HG02938 (cell line): ENCODE measurements around the gene MARCKS.
"Not testable (repeated sequence)": the region's sequence is repeated elsewhere in the genome, so short reads cannot be mapped to it uniquely, and the experiment has no call there.

Experiments used
- ATAC-seq: cut with Tn5 transposase; IDR thresholded peaks from one replicate; pipeline ENCODE4 v1.9.1; 2021; ENCODE audit warnings: mild to moderate bottlenecking, moderate library complexity; ENCODE audit not compliant: unreplicated experiment

MARCKS gene

DNA sequence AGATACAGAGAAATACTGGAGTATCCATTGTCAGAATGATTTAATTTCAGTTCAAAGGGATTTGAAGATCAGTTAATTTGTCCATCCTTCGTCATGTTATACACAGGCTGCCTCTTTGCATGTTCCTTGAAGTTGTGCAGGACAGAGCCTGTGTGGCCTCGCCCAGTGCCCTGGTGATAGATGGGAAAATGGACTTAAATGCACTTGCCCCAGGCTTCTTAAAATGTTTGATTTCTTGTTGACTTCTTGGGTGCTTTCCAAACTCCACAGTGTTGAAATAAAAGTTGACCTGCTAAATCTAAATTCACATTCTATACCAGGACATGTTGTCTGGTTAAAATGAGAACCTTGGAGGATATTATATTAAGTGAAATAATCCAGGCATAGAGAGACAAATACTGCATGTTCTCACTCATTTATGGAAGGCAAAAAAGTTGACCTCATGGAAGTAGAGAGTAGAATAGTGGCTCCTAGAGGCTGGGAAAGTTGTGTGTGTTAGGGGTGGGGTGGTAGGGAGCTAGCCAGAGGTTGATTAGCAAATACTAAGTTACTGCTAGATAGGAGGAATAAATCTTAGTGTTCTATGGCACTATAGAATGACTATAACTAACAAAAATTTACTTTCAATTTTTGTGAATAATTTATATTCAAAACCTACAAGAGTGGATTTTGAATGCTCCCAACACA, 25.3 kb downstream of the MARCKS start:
- no peak for ATAC-seq

DNA sequence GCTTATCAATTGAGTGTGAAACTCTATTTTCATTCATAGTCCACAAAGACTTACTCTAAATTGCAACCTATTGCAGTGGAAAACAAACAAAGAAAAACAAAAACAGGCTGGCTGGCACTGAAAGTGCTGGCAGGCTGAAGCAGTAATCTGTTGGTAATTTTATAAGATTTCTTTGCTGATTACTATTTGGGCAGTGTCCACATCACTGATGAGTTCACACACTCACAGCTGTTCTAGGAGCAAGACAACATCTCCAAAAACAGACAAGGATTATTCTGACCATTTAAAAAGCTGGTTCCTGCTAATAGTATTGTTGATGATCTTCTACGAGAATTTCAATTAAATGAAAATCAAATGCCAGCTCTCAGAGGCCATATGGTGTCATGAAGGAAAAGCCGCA, 26.9 kb downstream of the MARCKS start:
- ATAC-seq = no peak

DNA sequence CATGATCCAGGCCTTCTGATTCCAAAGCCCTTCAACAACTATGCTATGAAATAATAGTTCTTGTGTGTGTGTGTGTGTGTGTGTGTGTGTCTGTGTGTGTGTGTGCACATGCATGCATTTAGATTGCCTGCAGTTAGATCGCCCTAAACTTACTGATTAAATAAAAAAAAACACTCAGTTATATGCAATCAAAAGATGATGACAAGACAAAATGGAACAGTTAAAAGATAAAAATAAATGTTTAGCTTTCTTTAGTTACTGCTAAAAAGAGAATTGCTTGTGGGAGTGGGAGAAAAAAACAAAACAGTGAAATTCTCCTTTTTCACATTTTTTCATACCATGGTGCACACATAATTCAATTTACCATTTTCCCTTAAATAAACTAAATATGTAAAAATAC, 29.4 kb downstream of the MARCKS start:
- ATAC-seq = no peak

DNA sequence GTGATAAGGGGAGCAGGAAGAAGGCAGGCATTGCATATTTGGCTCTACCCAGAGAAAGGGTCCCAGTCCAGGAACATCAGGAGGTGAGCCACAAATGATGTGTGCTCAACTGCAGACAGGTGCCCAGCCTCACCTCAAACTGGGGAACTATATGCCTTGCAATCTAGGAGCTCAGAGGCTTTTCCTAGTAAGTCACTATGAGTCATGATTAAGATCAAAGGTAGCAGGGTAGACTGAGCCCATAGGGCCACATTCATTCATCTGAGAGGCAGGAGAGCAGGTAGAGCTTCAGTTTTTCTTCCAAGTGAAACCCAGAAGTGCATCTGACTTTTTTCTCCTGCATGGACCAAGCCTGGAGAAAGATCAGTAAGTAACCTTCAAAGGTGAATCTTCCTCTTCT, 31.3 kb downstream of the MARCKS start:
- no peak for ATAC-seq

DNA sequence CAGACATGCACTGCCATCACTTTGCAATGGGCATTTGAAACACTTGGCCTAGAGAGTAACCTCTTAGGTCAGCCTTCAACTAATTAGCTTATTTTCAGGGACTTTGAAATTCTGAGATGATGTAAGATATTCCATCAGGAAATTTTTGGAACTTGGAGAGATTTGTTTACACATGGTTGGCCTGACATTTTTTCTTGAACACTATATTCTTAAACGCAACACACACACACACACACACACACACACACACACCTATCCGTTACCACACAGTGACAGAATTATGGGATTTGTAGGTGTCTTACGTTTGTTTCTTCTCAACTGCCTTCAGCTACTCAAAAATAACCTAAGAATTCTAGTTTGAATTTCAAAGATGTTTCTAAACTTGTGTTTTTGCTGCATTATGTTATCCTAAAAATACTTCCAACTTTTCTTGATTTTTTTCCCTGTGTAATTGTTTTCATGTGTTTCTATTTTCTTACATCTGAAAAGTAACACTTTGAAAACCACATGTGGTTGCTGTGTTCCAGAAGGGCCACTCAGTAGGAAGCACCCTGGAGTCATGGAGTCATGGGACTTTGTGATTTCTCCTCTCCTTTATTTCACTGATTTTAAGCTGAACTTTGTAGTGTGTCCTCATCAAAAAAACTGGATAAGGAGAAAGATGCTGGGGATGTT, 31.9 kb downstream of the MARCKS start:
- ATAC-seq = no peak

DNA sequence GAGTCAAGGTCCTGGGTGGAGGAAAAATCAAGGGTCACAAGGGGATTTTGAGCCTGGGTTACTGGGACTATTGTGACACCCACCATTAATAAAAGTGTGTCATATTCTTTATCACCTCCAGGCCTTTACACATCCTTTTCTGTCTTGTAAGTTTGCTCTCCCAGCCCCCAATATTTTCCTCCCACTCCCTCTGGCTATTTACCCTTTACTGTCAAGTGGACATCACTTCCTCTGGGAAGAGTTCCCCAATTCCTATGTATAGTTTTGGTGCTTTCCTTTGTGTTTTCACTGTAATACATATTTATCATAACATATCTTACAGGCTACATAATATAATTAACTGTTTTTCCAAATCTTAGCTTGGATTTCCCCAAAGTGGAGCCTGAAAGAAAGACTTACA, 36.3 kb downstream of the MARCKS start:
- no peak for ATAC-seq

DNA sequence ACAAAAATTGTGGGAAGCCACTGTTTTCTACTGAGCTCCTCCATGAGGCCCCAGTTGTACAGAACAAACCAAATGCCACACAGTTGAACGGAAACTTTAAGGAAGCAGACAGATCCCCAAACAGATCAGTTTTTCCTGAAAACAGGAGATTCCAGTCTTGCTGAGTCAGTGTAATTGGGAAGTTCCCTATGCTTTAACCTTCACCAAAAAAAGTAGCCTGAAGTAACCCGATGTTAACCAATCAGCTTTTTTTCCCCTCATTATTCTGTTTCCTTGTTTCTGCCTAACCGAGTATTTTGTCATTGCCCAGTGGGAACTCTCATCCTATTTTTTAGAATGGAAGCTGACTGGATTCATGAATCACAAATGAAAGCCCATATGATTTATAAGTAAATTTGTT, 36.7 kb downstream of the MARCKS start:
- ATAC-seq = no peak

DNA sequence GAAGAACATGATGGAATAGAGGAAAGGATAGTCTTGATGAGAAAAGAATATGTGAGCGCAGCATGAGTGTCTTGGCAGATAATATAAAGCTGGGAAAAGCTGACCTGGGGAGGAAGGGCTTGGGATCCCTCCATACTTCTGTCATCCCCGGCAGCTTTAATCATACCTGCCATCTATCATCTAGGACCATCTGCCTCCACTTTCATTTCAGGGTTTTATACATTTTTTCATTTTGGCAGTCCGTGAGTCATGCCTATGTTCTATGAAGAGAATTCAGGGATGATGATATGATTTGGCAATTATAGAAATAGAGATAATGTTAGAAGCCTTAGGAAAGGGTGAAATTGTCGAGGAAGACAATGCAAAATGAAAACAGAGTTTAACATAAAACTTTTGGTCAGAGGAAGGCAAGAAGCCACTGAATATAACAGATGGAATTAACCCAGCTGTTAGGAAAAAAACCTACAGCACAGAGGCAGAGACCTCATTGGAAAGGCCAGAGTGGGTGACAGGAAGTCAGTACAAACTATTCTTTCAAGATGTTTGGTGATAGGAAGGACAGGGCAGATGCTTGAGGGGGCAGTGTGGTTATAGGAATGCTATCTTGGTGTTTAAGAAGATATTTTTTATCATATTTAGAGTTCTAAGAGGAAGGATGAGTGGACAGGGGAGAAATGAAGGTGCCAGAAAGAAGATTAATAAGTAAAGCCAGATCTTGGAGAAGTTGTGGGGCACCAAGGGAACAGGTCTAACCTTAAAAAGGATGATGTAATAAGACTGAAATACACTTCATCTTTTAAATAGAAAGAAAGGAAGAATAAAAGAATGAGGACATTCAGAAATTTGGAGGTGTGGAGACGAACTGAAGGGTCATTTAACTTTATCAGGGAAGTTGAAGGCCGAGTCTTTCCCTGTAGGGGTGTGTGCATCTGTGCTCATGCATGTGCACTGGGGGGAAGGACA, 37.8 kb downstream of the MARCKS start:
- no peak for ATAC-seq

DNA sequence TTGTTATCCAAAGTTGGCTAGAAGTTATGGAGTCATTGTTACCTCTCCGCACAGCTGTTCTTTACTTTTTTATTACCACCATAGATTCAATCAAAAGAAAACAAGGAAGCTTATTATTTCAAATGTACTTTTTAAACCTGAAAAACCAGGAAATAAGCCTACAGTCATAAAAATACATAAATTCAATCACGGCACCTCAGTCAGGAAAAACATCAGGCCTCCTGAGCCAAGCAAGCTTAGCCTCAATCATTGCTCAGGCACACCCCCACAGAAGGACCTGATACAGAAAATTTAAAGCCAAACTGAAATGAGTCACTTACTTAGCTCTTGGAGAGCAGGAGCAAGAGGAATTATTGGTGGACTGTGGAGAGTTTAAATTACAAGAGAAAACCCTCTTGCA, 44.3 kb downstream of the MARCKS start:
- ATAC-seq = no peak

DNA sequence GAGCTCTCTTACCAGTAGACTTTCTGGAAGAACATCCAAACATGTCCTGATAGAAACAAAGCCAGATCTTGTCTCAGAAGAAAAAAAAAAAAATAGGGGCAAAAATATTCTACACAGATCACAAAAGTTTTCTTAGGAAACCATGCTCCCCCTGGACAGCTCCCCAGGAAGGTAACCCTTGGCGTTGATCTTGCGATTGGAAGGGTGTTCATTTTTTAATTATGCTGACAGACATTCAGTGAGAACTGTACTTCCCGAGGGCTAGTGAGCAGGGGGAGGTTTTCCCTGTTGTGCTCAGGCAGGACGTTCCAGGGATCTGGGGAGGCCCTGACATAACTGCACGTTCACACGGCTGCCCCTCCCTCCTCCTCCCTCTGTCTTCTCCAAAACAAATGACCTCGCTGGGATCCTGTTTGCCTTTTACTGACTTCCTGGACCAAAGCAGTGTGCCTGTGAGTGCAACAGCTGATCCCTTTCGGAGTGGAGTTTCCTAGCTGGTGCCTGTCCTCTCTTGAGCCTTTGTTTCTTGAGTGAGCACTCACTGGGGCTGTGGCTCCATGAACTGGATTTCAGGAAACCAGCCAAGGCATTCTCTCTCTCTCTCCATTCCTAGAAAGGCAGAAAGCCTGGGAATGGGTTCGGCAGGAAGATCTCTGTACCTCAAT, 46.7 kb downstream of the MARCKS start:
- ATAC-seq = no peak

DNA sequence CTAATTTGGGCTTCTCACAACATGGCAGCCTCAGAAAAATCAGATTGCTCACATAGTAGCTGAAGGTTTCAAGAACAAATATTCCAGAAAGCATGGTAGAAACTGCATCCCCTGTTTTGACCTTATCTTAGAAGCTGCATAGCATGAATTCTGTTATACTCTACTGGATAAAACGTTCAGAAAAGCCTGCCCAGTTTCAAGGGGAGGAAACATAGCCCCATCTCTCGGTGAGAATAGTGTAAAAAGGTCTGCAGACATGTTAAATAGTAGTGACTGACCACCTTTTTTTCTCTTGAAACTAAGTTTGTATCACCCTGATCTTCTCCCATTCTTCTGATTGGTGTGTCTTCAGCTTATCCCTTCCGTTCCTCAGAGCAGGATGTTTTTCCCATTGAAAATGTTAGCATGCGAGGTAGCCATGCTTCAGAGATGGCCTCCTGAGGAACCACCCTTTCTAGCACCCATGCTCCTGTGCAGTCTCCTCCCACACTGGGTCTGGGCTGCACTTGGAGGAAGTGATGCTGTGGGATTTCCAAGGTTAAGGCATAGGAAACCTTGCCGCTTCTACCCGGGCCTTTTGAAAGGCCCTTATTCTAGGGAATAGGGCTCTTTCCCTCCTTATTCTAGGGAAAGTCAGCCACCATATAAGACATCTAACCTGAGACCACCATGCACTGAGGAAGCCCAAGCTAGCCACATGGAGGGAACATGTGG, 50.1 kb downstream of the MARCKS start:
- no peak for ATAC-seq

DNA sequence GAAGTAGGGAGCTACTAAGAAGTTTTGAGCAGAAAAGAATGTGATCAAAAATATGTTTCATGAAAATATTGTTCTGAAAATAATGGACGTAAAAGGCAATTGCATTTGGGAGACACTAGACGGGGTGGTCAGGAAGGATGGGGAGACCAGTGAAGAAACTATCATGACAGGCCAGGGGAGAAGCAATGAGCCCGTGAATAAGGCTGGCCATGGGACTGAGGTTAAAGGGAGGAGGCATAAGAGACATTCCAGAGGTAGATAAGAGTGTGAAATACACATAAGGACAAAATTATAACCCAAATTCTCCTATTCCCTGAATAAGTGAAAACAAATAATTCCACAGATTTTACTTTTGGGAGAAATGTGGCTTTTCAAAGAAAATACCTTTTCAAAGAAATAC, 51.7 kb downstream of the MARCKS start:
- no peak for ATAC-seq

DNA sequence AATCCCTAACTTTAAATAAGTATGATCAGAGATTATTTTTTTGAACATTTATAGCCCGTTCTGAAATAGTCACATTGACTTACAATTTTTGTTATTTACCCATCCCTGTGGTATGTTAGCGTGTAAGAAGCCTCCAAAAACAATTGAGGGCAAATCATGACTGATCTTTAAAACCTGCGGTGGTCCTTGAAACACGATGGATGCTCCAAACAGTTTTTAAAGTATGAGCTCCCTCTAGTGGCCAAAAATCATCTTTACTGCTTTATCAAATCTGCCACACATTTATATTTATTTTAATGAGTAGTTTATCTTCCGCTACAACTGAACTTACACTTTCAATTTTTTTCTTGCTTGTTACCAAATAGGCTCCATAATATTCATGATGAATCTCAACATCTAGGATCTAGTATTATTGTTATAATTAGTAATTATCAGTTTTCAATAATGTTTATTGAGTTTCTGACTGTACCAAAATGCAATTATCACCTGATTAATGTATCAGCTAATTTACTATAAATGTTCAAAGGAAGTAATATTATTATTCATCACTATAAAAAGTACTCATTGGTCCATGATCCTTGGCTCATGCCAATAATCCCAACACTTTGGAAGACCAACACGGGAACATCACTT, 52.2 kb downstream of the MARCKS start:
- ATAC-seq = no peak

DNA sequence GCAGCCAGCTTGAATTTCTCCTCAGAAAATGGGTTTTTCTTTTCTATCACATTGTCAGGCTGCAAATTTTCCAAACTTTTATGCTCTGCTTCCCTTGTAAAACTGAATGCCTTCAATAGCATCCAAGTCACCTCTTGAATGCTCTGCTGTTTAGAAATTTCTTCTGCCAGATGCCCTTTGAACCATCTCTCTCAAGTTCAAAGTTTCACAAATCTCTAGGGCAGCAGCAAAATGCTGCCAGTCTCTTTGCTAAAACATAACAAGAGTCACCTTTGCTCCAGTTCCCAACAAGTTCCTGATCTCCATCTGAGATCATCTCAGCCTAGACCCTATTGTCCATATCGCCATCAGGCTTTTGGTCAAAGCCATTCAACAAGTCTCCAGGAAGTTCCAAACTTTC, 53.1 kb downstream of the MARCKS start:
- ATAC-seq = not testable (repeated sequence)
